ENCODE measurements around the gene EDEM1. TPM values are rescaled to one million over a fixed set of nuclear protein-coding genes. Genes with fewer than 3 reads are reported as not detected.
A peak's percentile ranks its signal among the peaks of the same experiment; 100 is the strongest.
"Not testable (repeated sequence)": the region's sequence is repeated elsewhere in the genome, so short reads cannot be mapped to it uniquely, and the experiment has no call there.

EDEM1 gene
- total RNA-seq, 1 experiment from 2014 or later: 51.3 TPM

GRCh38 chr3:5144316-5144994 lies 43.1 kb upstream of the EDEM1 start:
- H3K36me3 Mint-ChIP-seq (ENCODE audit: insufficient read depth, unreplicated experiment): peaks cover 30% of the 10 kb centered on the region
- no peak overlapping the region for H3K4me3 ChIP-seq (ENCODE audit: low read depth, low read length)
- H3K27me3 Mint-ChIP-seq (ENCODE audit: insufficient read depth, unreplicated experiment): no peaks in the 10 kb centered on the region
- H3K27me3 ChIP-seq (replicated peaks; ENCODE audit: control insufficient read depth, insufficient read depth, low read length): no peaks in the 10 kb centered on the region
- peak overlapping the region; percentile 15 for H3K4me3 Mint-ChIP-seq (ENCODE audit: unreplicated experiment)
- peak in 1 of 2 experiments; percentile 59 for DNase-seq
- H3K4me1 Mint-ChIP-seq (ENCODE audit: low read depth, unreplicated experiment): peaks cover 31% of the 10 kb centered on the region
- H3K9me3 ChIP-seq: no peaks in the 10 kb centered on the region
- ChIA-PET CTCF (interaction anchor here (0.6 to 1.2 kb wide), 3 partner anchors 12 to 433 kb away, joined by 3 to 9 read pairs (median 7); no protein-coding TSS in a partner anchor), POLR2A (no interaction called here)
- no peaks in the 10 kb centered on the region for H3K36me3 ChIP-seq (ENCODE audit: control insufficient read depth, insufficient read depth, low read length)
- H3K27ac Mint-ChIP-seq (ENCODE audit: unreplicated experiment): peak overlapping the region; percentile 42
- peaks cover 10% of the 10 kb centered on the region for H3K9me3 Mint-ChIP-seq (ENCODE audit: unreplicated experiment)
- peak in 1 of 2 experiments; percentile 11 for TF ChIP-seq CTCF (IDR thresholded peaks at IDR 0.05; ENCODE audit: insufficient read depth in 1 of 2, low read depth in 1 of 2, low read length in 1 of 2, severe bottlenecking in 1 of 2, unreplicated experiment in 1 of 2)
- BruUV-seq (replicated peaks): no TSS peak
- H3K4me1 ChIP-seq: peaks cover 17% of the 10 kb centered on the region
- intact Hi-C loops (cut with micrococcal nuclease; ENCODE audit: unreplicated experiment): loop anchor here (2.0 kb wide), 1 partner anchor 18 kb away; no protein-coding TSS in a partner anchor

- no TSS peak for BruUV-seq (replicated peaks)
- ChIA-PET POLR2A (no interaction called here), CTCF (interaction anchor here (1.2 kb wide), 1 partner anchor 22 kb away, joined by 7 read pairs; no protein-coding TSS in a partner anchor)
- H3K9me3 Mint-ChIP-seq (ENCODE audit: unreplicated experiment): peaks cover 10% of the 10 kb centered on the region
- Histone ChIP-seq H3K4me3 (ENCODE audit: low read depth, low read length) (no peak overlapping the region), H3K9me3 (no peaks in the 10 kb centered on the region), H3K36me3 (ENCODE audit: control insufficient read depth, insufficient read depth, low read length) (no peaks in the 10 kb centered on the region), H3K27me3 (replicated peaks; ENCODE audit: control insufficient read depth, insufficient read depth, low read length) (no peaks in the 10 kb centered on the region), H3K4me1 (peaks cover 16% of the 10 kb centered on the region)
- DNase-seq: no peak
- no peak overlapping the region for H3K27ac Mint-ChIP-seq (ENCODE audit: unreplicated experiment)
- peaks cover 29% of the 10 kb centered on the region for H3K36me3 Mint-ChIP-seq (ENCODE audit: insufficient read depth, unreplicated experiment)
- no peak overlapping the region for H3K4me3 Mint-ChIP-seq (ENCODE audit: unreplicated experiment)
- no peak for TF ChIP-seq CTCF (IDR thresholded peaks at IDR 0.05; ENCODE audit: insufficient read depth in 1 of 2, low read depth in 1 of 2, low read length in 1 of 2, severe bottlenecking in 1 of 2, unreplicated experiment in 1 of 2)
- H3K4me1 Mint-ChIP-seq (ENCODE audit: low read depth, unreplicated experiment): peaks cover 31% of the 10 kb centered on the region
- intact Hi-C loops (cut with micrococcal nuclease; ENCODE audit: unreplicated experiment): loop anchor here (2.0 kb wide), 1 partner anchor 18 kb away; no protein-coding TSS in a partner anchor
- no peaks in the 10 kb centered on the region for H3K27me3 Mint-ChIP-seq (ENCODE audit: insufficient read depth, unreplicated experiment)
Observed at GRCh38 chr3:5145120-5145519, 42.4 kb upstream of the EDEM1 start.

GRCh38 chr3:5147152-5147551 lies 40.4 kb upstream of the EDEM1 start:
- intact Hi-C loops (cut with micrococcal nuclease; ENCODE audit: unreplicated experiment); BruUV-seq (replicated peaks); H3K4me3 Mint-ChIP-seq (ENCODE audit: unreplicated experiment); H3K27me3 Mint-ChIP-seq (ENCODE audit: insufficient read depth, unreplicated experiment); H3K4me3 ChIP-seq (ENCODE audit: low read depth, low read length); H3K9me3 ChIP-seq; POLR2A ChIA-PET; H3K27ac Mint-ChIP-seq (ENCODE audit: unreplicated experiment); H3K27me3 ChIP-seq (replicated peaks; ENCODE audit: control insufficient read depth, insufficient read depth, low read length); DNase-seq; H3K36me3 ChIP-seq (ENCODE audit: control insufficient read depth, insufficient read depth, low read length): not testable (repeated sequence)
- CTCF ChIA-PET: interaction anchor here (0.5 kb wide), 1 partner anchor 32 kb away, joined by 3 read pairs; no protein-coding TSS in a partner anchor
- H3K36me3 Mint-ChIP-seq (ENCODE audit: insufficient read depth, unreplicated experiment): peaks cover 18% of the 10 kb centered on the region
- H3K9me3 Mint-ChIP-seq (ENCODE audit: unreplicated experiment): peaks cover 10% of the 10 kb centered on the region
- peaks cover 31% of the 10 kb centered on the region for H3K4me1 Mint-ChIP-seq (ENCODE audit: low read depth, unreplicated experiment)
- peaks cover 16% of the 10 kb centered on the region for H3K4me1 ChIP-seq

Measured in Caco-2 (cell line).